GM19193 (cell line): ENCODE data around the gene PABPC5.

Experiments used
- POLR2A ChIP-seq: IDR thresholded peaks from 4 replicates; pipeline ENCODE4 v1.6.1; 2011; ENCODE audit not compliant: insufficient read depth, insufficient read length; ENCODE audit errors: extremely low read depth

The PABPC5 gene

DNA sequence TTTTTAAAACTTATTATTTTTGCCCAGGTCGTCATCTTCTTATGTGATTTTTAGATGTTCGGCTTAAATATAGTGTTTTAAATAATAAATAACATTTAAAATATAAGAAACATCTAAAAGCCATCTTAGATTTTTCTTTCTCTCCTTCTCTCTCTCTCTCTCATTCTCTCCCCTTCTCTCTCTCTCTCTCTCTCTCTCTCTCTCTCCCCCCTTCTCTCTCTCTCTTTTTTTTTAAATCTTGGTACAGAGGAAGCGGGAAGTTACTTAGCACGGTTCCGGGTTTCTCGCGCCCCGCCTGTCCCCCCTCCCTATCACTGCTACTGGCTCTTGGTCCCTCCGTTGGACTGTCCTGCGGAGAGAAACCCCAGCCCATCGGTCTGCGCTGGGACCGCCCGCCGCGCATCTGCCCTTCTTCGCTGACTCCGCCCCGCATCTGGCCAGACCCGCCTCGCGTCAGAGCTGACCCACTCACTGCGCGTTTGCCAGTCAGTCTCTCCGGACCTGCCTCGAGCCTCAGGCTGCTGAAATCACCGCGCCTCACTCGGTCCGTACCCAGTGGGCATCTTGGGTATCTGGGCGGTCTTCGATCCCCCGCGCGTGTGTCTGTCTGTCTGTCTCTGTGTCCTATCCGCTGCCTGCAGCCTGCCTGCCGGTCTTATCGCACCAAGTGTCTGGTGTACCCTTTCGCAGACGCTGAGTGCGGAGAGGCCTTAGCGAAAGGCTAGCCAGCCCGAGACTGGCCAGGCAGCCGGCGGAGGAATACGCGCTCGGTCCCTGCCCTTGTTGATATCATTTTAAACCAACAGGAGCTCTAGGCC is at the start of gene PABPC5:
TSS of gene PABPC5 (plus strand) at position 489 of the 818 bp plus-strand sequence. CDS start 739 bp downstream, outside the sequence.
- TF ChIP-seq POLR2A, result no peak

GRCh38 chrX:91389026-91389425 is 45.6 kb upstream of the PABPC5 start:
- no peak for TF ChIP-seq POLR2A

DNA sequence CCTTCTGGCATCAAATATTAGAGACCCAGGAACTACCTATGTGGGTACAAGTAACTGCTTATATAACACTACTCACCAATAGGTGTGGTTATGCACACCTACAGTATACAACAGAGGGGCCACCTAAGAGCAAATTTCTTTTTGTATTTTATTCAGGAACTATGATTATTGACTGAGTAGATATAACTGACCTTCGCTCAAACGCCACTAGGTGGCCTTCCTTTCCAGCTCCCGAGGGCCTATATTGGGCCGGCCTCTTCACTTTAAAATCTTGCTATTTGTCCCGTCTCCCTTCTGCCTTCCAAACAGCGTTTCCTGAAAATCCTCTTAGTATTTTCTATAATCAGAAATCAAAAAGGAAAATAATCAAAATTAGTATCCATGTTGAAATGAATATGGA is 19.9 kb upstream of the PABPC5 start:
- no peak for TF ChIP-seq POLR2A

GRCh38 chrX:91435395-91435794 is 756 bp downstream of the PABPC5 start:
- no peak for TF ChIP-seq POLR2A
